CD4-positive, alpha-beta memory T cell (primary cell): ENCODE results near the gene RILPL1. TPM values are rescaled to one million over a fixed set of nuclear protein-coding genes. Genes with fewer than 3 reads are reported as not detected.

Experiments used
- CTCF ChIA-PET: fragments of 350-600 bp; sonication (Branson Sonifier 250); formaldehyde crosslinking; loops from one replicate; lab custom pipeline; 2021; ENCODE audit warnings: inconsistent platforms; ENCODE audit not compliant: partially characterized antibody; lab: Charles Lee
- POLR2A ChIA-PET: fragments of 350-600 bp; sonication (Branson Sonifier 250); formaldehyde crosslinking; loops from one replicate; lab custom pipeline; 2021; ENCODE audit not compliant: partially characterized antibody; lab: Charles Lee
- DNase-seq, 5 donors: peaks; one replicate each; pipeline versions ENCODE4 v3.0.0 to v3.0.0-alpha.2; 2020 to 2022; ENCODE audit warnings: mixed read lengths in 1 of 5
- H3K27ac ChIP-seq: one replicate; pipeline ENCODE4 v1.7.0; 2013; ENCODE audit warnings: low read depth, low read length
- H3K27me3 ChIP-seq: 2 replicates; pipeline ENCODE4 v1.7.0; 2013; ENCODE audit warnings: mild to moderate bottlenecking, low read length, moderate library complexity; ENCODE audit not compliant: insufficient read depth
- H3K36me3 ChIP-seq: 2 replicates; pipeline ENCODE4 v1.7.0; 2013; ENCODE audit warnings: mild to moderate bottlenecking, low read length, moderate library complexity; ENCODE audit not compliant: insufficient read depth
- H3K4me1 ChIP-seq: 2 replicates; pipeline ENCODE4 v1.7.0; 2013; ENCODE audit warnings: mild to moderate bottlenecking, low read length, moderate library complexity; ENCODE audit not compliant: insufficient read depth
- H3K4me3 ChIP-seq, 2 donors: one replicate each; pipeline ENCODE4 v1.7.0; 2013; ENCODE audit warnings: low read length in 2 of 2, mild to moderate bottlenecking in 1 of 2
- H3K9me3 ChIP-seq, 2 donors: one replicate each; pipeline ENCODE4 v1.7.0; 2013; ENCODE audit warnings: low read length in 2 of 2, control low read depth in 1 of 2; ENCODE audit not compliant: control insufficient read depth in 1 of 2
- H3K27ac Mint-ChIP-seq, 7 donors: one replicate each; pipeline ENCODE4 v1.8.0; 2020 to 2021; ENCODE audit warnings: mixed read lengths in 7 of 7, mild to moderate bottlenecking in 6 of 7, inconsistent platforms in 3 of 7, moderate library complexity in 3 of 7
- H3K27me3 Mint-ChIP-seq, 2 donors: one replicate each; pipeline ENCODE4 v1.8.0; 2020 to 2021; ENCODE audit warnings: mixed read lengths in 2 of 2
- H3K36me3 Mint-ChIP-seq, 2 donors: one replicate each; pipeline ENCODE4 v1.8.0; 2020 to 2021; ENCODE audit warnings: mixed read lengths in 2 of 2, inconsistent platforms in 1 of 2, mild to moderate bottlenecking in 1 of 2
- H3K4me1 Mint-ChIP-seq, 4 donors: one replicate each; pipeline ENCODE4 v1.8.0; 2020 to 2021; ENCODE audit warnings: mixed read lengths in 4 of 4, mild to moderate bottlenecking in 1 of 4
- H3K4me3 Mint-ChIP-seq, 8 donors: one replicate each; pipeline ENCODE4 v1.8.0; 2020 to 2021; ENCODE audit warnings: mixed read lengths in 8 of 8, mild to moderate bottlenecking in 7 of 8, moderate library complexity in 6 of 8, inconsistent platforms in 3 of 8
- H3K9me3 Mint-ChIP-seq, 8 donors: one replicate each; pipeline ENCODE4 v1.8.0; 2020 to 2021; ENCODE audit warnings: mixed read lengths in 8 of 8, mild to moderate bottlenecking in 5 of 8, inconsistent platforms in 3 of 8, moderate library complexity in 1 of 8
- intact Hi-C: fragments of 100-400 bp; cut with micrococcal nuclease; formaldehyde crosslinking; loops from one replicate; pipeline ENCODE4 v1.15.1; 2023
- polyA plus RNA-seq, 2 donors: library from polyadenylated mRNA; unstranded; fragments of 300-500 nt; fragmentation: Illumina TruSeq; gene quantifications; one replicate each; pipeline ENCODE4 v1.2.3, GENCODE V29; 2021
- total RNA-seq, 2 experiments: library from RNA; stranded (reverse); gene quantifications; one replicate each; pipeline ENCODE4 v1.2.3, GENCODE V29; 2021

RILPL1 gene
- total and polyA plus RNA-seq, 4 experiments from 2014 or later, result 0.54 to 8.5 (median 8.1) TPM; not detected in 1

- Histone ChIP-seq H3K27ac (no peak overlapping the region), H3K27me3 (no peaks in the 10 kb centered on the region), H3K9me3 (no peaks in the 10 kb centered on the region), H3K4me3 (no peak overlapping the region), H3K4me1 (peaks cover 20% of the 10 kb centered on the region), H3K36me3 (no peaks in the 10 kb centered on the region)
- DNase-seq, result no peak
- H3K27me3 Mint-ChIP-seq, result no peaks in the 10 kb centered on the region
- H3K4me3 Mint-ChIP-seq, result no peak overlapping the region
- no peaks in the 10 kb centered on the region for H3K9me3 Mint-ChIP-seq
- H3K4me1 Mint-ChIP-seq, result peaks cover 11 to 31% (median 17%) of the 10 kb centered on the region in 4 donors
- ChIA-PET CTCF (no interaction called here), POLR2A (interaction anchor here (1.3 kb wide), 1 partner anchor 73 kb away, joined by 3 read pairs; the partner anchor contains the start of gene SNRNP35)
- no peak overlapping the region for H3K27ac Mint-ChIP-seq
- H3K36me3 Mint-ChIP-seq, result peaks cover 3 to 4% of the 10 kb centered on the region in 2 donors
- intact Hi-C loops, result loop anchor here (10.0 kb wide), 1 partner anchor 56 kb away; no protein-coding TSS in a partner anchor
Measured at GRCh38 chr12:123531091-123531490, 2.4 kb downstream of the RILPL1 start.

GRCh38 chr12:123530668-123531067, 2.9 kb downstream of the RILPL1 start:
- H3K27ac ChIP-seq, result no peak overlapping the region
- H3K27ac Mint-ChIP-seq, result no peak overlapping the region
- H3K9me3 Mint-ChIP-seq, result no peaks in the 10 kb centered on the region
- H3K4me3 Mint-ChIP-seq, result peak overlapping the region in 2 of 8 donors; percentile 21 to 37
- POLR2A ChIA-PET, result no interaction called here
- H3K27me3 Mint-ChIP-seq, result no peaks in the 10 kb centered on the region
- no peak overlapping the region for H3K4me3 ChIP-seq
- DNase-seq, result no peak
- no peaks in the 10 kb centered on the region for H3K9me3 ChIP-seq
- intact Hi-C loops, result loop anchor here (10.0 kb wide), 1 partner anchor 56 kb away; no protein-coding TSS in a partner anchor
- CTCF ChIA-PET, result no interaction called here
- H3K4me1 Mint-ChIP-seq, result peaks cover 11 to 31% (median 17%) of the 10 kb centered on the region in 4 donors
- H3K36me3 Mint-ChIP-seq, result peaks cover 3 to 4% of the 10 kb centered on the region in 2 donors
- H3K27me3 ChIP-seq, result no peaks in the 10 kb centered on the region
- H3K4me1 ChIP-seq, result peaks cover 20% of the 10 kb centered on the region
- H3K36me3 ChIP-seq, result no peaks in the 10 kb centered on the region

- POLR2A ChIA-PET, result no interaction called here
- H3K4me3 Mint-ChIP-seq, result no peak overlapping the region
- no peaks in the 10 kb centered on the region for H3K27me3 Mint-ChIP-seq
Measured at GRCh38 chr12:123529686-123530085, 3.8 kb downstream of the RILPL1 start.

DNA sequence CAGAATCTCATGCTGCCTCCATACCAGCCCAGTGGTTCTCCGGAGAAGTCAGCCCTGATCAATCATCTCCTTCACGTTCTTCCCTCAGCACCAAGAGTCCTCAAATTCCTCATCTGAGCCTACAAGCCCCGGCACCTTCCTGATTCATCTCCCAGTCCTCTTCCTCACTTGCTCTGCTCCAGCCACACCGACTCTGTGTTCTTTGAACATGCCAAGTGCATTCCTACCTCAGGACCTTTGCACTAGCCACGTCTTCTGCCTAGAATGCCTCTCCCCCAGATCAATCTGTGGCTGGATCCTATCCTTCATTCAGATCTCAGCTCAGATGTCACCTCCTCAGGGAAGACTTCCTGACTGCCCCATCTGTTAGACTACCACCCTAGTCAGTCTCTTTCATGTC, 4.7 kb downstream of the RILPL1 start:
- Mint-ChIP-seq H3K4me1 (peaks cover 8 to 25% (median 17%) of the 10 kb centered on the region in 4 donors), H3K4me3 (no peak overlapping the region), H3K27ac (peak overlapping the region in 2 of 7 donors; percentile 37 to 66), H3K36me3 (peaks cover 3 to 4% of the 10 kb centered on the region in 2 donors), H3K27me3 (no peaks in the 10 kb centered on the region), H3K9me3 (no peaks in the 10 kb centered on the region)
- POLR2A ChIA-PET, result no interaction called here
- Histone ChIP-seq H3K27me3 (no peaks in the 10 kb centered on the region), H3K9me3 (no peaks in the 10 kb centered on the region), H3K4me3 (no peak overlapping the region), H3K36me3 (no peaks in the 10 kb centered on the region), H3K4me1 (peaks cover 16% of the 10 kb centered on the region), H3K27ac (no peak overlapping the region)
- intact Hi-C loops, result no loop called here
- CTCF ChIA-PET, result interaction anchor here (0.7 kb wide), 1 partner anchor 138 kb away, joined by 3 read pairs; no protein-coding TSS in a partner anchor
- no peak for DNase-seq

More at GRCh38 chr12:123529686-123530085, 3.8 kb downstream of the RILPL1 start:
- intact Hi-C loops, result loop anchor here (10.0 kb wide), 1 partner anchor 55 kb away; no protein-coding TSS in a partner anchor
- H3K27ac ChIP-seq, result no peak overlapping the region
- no peaks in the 10 kb centered on the region for H3K27me3 ChIP-seq
- Mint-ChIP-seq H3K4me1 (peaks cover 11 to 29% (median 17%) of the 10 kb centered on the region in 4 donors), H3K36me3 (peaks cover 3 to 4% of the 10 kb centered on the region in 2 donors), H3K27ac (peak overlapping the region in 1 of 7 donors; percentile 43), H3K9me3 (no peaks in the 10 kb centered on the region)
- H3K4me3 ChIP-seq, result no peak overlapping the region
- no peaks in the 10 kb centered on the region for H3K9me3 ChIP-seq
- H3K4me1 ChIP-seq, result peaks cover 20% of the 10 kb centered on the region
- no peaks in the 10 kb centered on the region for H3K36me3 ChIP-seq
- CTCF ChIA-PET, result no interaction called here
- no peak for DNase-seq

- Histone ChIP-seq H3K36me3 (no peaks in the 10 kb centered on the region), H3K4me3 (no peak overlapping the region), H3K27ac (no peak overlapping the region), H3K4me1 (peaks cover under 1% of the 10 kb centered on the region), H3K27me3 (no peaks in the 10 kb centered on the region), H3K9me3 (no peaks in the 10 kb centered on the region)
- Mint-ChIP-seq H3K27ac (no peak overlapping the region), H3K36me3 (peaks cover 6 to 9% of the 10 kb centered on the region in 2 donors), H3K4me1 (peaks cover 0 to 11% (median 4%) of the 10 kb centered on the region in 4 donors), H3K27me3 (no peaks in the 10 kb centered on the region), H3K4me3 (no peak overlapping the region), H3K9me3 (no peaks in the 10 kb centered on the region)
- intact Hi-C loops, result no loop called here
- no peak for DNase-seq
- ChIA-PET POLR2A (no interaction called here), CTCF (no interaction called here)
Measured at GRCh38 chr12:123526542-123527080, 6.9 kb downstream of the RILPL1 start.

DNA sequence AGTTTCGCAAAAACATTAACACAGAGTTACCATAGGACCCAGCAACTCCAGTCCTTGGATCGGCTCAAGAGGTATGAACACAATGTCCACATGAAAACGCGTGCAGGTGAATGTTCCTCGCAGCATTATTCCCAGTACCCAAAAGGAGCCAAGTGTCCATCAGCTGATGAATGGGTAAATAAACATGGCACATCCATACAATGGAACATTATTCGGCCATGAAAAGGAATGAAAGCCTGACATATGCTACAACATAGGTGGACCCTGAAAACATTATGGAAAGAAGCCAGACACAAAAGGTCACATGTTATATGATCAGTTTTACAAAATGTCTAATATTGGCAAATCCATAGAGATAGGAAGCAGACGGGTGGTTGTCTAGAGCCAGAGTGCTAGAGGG, 9.1 kb downstream of the RILPL1 start:
- no peaks in the 10 kb centered on the region for H3K36me3 ChIP-seq
- H3K27me3 Mint-ChIP-seq, result no peaks in the 10 kb centered on the region
- H3K9me3 ChIP-seq, result no peaks in the 10 kb centered on the region
- no peaks in the 10 kb centered on the region for H3K9me3 Mint-ChIP-seq
- POLR2A ChIA-PET, result no interaction called here
- intact Hi-C loops, result no loop called here
- peaks cover 10 to 15% of the 10 kb centered on the region in 2 donors for H3K36me3 Mint-ChIP-seq
- H3K4me1 ChIP-seq, result no peaks in the 10 kb centered on the region
- H3K4me1 Mint-ChIP-seq, result peaks cover 0 to 4% (median 0%) of the 10 kb centered on the region in 4 donors
- no peak overlapping the region for H3K4me3 ChIP-seq
- no peaks in the 10 kb centered on the region for H3K27me3 ChIP-seq
- no peak overlapping the region for H3K27ac Mint-ChIP-seq
- no peak overlapping the region for H3K27ac ChIP-seq
- DNase-seq, result no peak
- H3K4me3 Mint-ChIP-seq, result no peak overlapping the region
- CTCF ChIA-PET, result no interaction called here

GRCh38 chr12:123523518-123523917, 10.0 kb downstream of the RILPL1 start:
- no peaks in the 10 kb centered on the region for H3K4me1 ChIP-seq
- Mint-ChIP-seq H3K4me3 (no peak overlapping the region), H3K36me3 (peaks cover 10 to 14% of the 10 kb centered on the region in 2 donors), H3K27me3 (no peaks in the 10 kb centered on the region), H3K4me1 (no peaks in the 10 kb centered on the region), H3K27ac (no peak overlapping the region), H3K9me3 (no peaks in the 10 kb centered on the region)
- H3K27ac ChIP-seq, result no peak overlapping the region
- DNase-seq, result no peak
- intact Hi-C loops, result no loop called here
- ChIA-PET POLR2A (no interaction called here), CTCF (no interaction called here)
- H3K36me3 ChIP-seq, result no peaks in the 10 kb centered on the region
- H3K4me3 ChIP-seq, result no peak overlapping the region
- H3K27me3 ChIP-seq, result no peaks in the 10 kb centered on the region
- H3K9me3 ChIP-seq, result no peaks in the 10 kb centered on the region
